ENCODE measurements around the gene HPGD.
A peak's percentile ranks its signal among the peaks of the same experiment; 100 is the strongest.

The HPGD gene

DNA sequence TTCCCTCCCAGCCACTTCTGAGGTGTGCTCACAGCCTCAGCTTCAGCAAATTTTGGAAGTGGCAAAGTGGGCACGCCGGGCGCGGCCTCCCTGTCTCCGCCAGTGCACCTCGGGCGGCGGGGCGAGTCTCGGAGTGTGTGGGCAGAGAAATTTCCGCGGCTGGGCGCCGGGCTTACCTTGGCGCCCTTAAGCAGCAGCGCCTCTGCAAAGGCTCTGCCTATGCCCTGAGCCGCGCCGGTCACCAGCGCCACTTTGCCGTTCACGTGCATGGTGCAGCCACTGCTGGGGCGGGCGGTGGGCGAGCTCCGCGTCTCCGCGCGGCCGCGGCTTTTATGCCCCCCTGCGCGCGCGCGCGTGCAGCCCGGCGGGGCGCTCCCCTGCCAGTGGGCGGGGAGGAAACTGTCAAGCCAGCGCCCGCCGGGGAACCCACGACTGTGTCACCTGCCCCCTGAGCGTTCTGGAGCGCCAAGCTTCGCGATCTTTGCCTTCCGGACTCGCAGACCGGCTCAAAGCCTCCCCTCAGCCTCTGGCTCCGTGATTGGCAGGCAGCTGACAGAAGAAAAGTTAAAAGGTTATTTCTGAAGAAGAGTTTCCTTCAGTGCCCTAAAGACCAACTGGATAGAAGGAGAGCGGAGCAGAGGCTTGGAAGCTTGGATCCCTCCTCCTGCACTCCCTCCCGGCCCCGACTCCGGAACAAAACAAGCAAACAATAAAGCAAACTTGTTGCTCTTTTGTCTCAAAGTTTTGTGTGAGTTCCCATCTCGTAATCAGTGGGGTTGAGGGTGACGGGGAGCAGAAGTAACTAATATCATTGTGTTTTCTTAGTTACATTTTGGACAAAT, at the start of gene HPGD:
Gene HPGD, minus strand, starts transcription at position 306 of the 842 bp plus-strand sequence. Its CDS starts 37 bp downstream, at position 269.
- peak; percentile 70 for DNase-seq (ENCODE audit: low read depth)

DNA sequence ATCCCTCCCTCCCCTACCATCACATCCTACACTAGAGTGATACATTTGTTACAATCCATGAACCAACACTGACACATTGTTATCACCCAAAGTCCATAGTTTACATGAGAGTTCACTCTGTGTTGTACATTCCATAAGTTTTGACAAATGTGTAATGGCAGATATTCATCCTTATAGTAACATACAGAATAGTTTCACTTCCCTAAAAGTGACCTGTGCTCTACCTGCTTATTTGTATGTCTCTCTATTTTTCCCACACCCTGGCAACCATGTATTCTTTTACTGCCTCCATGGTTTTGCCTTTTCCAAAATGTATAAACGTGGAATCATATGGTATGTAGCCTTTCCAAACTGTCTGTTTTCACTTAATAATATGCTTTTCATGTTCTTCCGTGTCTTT, 42.2 kb upstream of the HPGD start:
- DNase-seq (ENCODE audit: low read depth) = no peak

DNA sequence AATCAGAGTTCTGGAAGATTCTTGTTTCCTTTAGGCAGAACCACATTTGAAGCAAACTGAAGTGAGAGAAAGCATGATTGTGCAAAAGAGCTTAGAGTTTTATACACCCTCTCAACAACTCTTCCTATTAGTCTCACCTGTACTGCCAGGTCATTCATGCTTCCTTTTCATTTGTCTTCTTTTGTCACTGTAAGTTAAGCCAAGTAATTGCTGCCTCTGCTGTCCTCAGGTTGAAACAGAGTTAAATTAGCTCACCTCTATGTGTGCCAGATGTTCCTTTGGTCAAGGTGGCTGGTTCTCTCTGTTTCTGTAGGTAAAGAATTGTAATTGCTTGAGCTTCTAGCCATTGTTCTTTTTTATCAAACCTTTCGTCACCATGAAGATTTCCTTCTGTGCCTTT, 41.1 kb upstream of the HPGD start:
- DNase-seq (ENCODE audit: low read depth) = no peak

DNA sequence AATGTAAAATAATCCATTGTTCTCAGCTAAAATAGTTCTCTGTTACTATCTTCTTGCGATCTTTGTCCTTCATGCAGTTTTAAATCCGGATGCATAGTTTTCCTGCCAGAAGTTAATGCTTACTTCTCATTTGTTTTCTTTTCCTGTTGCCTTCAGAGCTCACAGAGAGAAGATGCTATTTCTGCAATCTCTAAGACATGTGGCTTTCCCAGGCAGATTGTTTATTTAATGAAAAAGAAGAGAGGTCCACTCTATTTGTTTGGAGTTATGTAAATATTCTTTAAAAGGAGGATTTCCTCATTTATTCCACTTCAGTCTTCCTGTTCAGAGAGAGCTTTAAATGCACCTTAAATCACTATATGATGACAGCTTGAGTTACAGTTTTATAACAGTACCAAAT, 39.3 kb upstream of the HPGD start:
- DNase-seq (ENCODE audit: low read depth) = no peak

DNA sequence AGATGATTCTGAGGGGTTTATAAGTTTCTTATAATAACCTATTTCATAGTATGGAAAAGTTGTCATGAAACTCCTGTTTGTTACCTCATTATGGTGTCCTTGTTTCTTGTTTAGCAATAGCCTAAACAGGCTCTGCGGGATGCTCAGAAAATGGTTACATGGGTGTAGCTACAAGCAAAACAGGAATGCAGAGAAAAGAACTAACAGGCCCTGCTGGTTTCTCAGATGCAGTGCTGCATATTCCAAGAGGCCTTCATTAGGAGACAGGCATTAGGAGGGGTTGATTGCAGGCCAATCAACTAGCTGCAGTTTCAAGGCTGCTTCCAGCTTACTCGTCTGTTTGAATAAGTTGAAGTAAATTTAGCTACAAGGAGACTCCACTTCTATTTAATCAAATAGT, 37.6 kb upstream of the HPGD start:
- no peak for DNase-seq (ENCODE audit: low read depth)

DNA sequence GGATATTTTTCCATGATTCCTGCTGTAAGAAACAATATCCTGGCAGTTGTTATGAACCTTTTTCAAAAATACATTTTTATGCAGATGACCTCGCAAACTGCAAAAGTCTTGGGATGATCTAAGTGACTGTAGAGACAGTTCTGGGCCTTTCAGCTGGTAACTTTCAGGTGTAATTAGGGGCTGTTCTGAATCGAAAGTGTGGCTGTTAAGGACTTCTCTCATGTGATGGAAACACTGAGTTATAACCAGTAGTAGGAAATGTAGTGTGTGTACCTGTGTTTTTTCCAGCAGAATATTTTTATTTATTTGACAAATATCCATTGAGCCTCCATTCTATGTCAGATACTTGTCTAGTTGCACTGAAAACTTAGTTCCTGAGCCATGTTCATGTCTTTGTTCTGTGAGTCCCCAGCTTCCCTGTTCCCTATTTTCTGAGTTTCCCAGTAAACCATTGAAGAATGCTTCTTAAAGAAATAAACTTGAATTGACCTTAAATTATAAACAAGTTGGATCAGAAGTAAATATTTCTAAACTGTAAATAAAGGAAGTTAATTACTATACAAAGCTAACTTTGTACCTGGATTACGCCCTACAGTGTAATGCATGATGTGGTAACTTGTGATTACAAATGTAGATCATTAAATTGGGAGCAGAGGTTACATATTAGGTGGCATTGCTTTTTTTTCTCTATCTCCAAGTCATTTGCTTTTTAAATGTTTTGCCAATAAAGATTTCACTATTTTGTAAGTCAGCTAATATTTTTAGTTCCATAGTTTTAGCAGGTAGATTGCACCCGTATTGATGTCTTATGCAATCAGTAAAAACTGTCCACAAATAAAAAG, 33.7 kb upstream of the HPGD start:
- DNase-seq (ENCODE audit: low read depth) = no peak

DNA sequence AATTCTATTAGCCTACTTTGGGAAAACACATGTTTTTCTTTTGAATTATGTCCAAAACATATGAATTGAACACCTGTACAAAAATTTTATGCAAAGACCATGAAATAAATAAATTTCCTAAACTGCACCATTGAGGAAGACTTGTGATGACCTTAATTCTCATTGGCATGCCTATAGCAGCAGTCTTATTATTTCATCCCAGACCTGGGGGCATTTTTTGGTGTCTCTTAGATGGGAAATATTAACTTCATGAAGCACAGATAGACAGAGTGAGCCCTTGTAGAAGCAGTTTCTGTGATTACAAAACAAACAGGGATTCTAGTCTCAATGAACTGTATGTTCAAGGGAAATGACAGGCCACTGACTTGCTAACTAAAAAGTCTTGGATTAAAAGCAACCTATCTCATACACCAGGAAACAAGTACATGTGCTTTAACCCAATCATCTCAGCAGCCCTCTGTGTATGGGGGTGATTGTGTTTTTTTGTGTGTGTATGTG, 32.0 kb upstream of the HPGD start:
- DNase-seq (ENCODE audit: low read depth) = no peak

DNA sequence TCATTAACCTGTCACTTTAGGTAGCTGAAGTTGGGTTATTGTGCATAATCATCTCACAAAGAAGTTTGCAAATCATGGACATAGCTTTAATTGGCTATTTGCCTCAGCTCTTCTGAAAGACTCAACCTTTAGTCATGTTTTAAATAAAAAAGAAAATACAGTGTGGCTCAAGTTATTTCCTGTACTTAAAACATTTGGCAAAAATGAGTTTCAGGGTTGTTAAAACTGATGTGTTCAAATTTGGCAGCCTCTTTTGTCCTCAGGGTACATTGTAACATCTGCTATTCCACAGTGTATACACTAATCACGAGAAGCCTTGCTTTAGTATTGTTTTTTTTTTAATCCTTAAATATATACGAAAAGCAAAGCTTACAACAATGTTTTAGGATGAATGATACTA, 31.5 kb upstream of the HPGD start:
- no peak for DNase-seq (ENCODE audit: low read depth)

DNA sequence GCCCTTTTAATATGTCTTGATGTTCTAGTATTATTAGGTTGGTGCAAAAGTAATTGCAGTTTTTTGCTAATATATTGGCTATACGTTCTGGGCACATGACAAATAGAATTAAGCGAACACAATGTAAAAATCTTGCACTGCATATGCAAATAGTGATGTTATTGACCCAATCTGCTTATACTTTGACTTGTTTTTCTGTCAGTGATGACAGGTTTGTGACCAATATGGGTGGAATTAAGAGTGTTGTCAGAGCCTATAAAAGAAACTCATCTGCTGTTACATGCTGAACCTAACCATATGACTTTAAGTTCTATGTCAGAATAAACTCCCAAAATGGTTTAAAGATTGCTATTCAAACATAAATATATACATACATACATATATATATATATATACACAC, 30.7 kb upstream of the HPGD start:
- DNase-seq (ENCODE audit: low read depth) = no peak

DNA sequence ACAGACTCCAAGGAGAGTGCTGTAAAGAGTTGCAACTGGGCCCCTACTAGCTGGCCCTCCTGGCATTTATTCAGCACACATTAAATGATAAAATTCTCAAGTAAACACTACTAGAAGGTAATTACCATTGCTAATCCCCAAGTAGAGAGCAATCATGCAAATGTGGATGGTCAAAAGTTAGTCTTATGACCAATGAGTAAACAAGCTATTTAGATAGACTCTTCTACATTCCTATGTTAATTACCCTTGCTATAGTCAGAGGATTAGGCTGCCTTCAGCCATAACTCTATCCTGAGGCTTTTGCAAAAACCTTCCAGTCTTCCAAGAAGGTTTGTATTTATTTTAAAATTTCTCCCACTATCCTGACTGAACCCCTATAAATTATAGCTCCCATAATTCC, 28.3 kb upstream of the HPGD start:
- no peak for DNase-seq (ENCODE audit: low read depth)

DNA sequence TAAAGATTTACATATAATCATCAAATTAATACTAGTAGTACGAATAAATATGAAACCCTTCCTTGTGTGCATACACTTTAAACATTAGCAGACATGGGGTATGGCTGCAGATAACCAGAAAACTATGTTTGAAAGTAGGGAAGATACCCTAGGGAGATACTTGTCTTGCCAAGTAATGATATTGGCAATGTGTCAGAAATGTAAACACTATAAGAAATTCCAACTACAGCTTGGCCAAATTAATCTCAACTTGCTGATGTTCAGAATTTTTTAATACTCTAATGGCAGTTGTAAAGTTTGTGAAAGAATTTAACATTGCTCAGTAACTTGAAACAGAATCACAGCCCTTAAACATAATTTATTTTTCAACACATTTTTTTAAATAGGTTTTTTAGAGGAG, 27.4 kb upstream of the HPGD start:
- DNase-seq (ENCODE audit: low read depth) = no peak

DNA sequence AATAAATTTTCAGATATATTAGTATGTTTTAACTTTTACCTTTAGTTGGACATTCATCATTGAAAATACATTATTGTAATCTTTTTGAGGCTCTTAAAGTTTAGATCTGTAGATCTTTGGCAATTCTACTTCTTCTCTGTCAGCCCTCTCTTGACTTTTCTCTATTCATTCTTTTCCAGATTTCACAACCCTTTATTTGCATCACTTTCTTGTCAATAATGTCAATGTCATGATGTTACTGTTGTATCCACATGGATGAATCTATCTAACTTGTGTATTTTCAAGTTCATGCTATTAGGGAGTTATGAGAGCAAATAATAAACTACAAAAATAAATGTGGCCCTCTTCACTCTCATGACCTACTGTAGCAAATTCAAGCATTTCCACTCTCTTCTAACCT, 23.0 kb upstream of the HPGD start:
- no peak for DNase-seq (ENCODE audit: low read depth)

DNA sequence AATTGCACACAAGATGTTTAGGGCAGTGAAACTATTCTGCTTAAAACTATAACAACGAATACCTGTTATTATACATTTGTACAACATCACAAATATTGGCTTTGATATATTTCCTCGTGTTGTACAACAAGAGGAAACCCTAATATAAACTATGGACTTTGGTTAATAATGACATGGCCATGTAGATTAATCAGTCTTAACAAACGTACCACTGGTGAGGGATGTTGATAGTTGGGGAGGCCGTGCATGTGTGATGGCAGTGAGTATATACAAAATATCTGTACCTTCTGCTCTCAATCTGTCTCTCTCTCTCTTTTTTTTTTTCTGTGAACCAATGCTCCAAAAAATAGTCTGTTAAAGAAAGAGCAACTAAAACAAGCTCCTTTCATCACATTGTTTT, 22.2 kb upstream of the HPGD start:
- no peak for DNase-seq (ENCODE audit: low read depth)

DNA sequence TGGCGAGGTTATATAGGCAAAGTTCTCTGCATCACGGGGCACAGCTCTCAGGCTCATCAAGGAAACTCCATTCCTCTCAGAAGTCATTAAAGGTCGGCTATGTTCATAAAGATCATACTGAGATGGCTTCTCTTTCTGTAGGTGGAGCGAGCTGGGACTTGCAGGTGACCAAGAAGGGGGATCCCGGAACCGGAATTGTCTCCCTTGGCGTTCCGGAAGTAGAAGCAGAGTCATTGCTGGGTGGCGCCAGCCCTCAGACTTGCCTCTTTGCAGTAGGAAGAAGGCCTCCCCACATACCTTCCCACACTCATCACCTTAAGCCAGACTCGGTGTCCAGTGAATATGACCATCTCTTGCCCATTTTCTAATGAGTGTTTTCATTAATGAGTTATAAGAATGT, 17.9 kb upstream of the HPGD start:
- DNase-seq (ENCODE audit: low read depth) = no peak

DNA sequence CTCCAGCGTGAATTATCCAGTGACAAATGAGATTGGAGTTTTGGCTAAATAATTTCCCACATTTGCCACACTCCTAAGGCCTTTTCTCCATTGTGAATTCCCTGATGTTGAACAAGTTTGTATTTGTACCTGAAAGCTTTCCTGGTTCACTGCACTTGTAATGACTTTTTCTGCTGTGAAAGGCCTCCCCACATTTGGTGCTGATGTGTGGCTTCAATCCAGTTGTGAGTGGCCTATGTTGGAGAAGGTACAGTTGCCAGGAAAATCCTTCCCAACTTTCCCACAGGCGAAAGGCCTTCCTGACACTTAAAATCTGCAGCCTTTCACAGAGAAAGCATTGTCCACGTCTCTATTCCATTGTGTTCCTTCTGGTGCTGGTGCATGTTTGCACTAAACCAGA, 17.3 kb upstream of the HPGD start:
- DNase-seq (ENCODE audit: low read depth) = no peak

DNA sequence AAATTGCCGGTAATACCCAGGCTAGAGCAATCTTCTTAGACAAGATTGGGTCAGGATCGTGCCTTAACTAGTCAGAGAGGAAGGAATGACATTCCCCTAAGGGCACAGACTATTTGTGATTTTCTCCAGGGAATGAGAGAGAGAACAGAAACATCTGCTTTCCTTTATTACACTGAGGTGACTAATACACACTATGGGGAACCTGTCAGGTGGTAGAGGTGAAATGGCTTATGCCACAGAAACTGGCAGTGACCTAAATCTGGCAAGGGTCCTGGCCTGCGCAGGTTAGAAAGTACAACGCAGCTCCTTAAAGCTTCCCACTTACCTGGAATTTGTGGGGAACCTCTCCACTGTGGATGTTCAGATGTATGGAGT, 16.6 kb upstream of the HPGD start:
- DNase-seq (ENCODE audit: low read depth) = no peak

DNA sequence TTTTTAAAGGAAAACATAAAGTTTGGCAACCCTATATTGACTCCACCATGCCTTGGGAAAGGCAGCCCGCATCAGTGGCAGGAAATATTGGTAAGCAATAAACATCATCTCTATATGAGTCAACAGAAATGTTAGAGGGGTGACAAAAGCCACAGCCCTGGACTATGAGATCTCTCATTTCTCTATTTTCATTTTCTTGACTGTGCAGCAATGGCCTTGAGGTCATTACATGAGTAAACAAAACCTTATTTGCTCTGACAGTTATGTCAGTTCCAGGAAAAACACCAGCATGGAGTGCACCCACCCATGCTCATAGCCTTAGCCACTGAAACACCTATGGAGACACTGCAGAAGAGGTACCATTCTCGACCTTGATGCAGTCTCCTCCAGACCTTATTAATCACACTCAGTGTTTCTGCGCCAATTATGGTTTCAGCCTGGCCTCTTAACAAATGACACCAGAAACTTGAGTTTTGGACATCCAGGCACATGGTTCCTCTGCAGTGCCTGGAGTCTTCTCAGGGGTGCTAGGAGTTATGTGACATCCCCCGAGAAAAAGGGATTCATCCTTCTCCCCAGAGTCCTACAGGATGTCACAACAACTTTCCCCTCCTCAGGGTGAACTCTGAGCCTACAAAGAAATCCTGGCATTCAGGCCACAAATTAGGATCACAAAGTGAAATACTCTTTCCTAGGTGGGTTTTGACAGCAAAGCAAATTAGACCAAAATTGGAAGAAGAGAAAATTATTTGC, 16.0 kb upstream of the HPGD start:
- DNase-seq (ENCODE audit: low read depth) = no peak

DNA sequence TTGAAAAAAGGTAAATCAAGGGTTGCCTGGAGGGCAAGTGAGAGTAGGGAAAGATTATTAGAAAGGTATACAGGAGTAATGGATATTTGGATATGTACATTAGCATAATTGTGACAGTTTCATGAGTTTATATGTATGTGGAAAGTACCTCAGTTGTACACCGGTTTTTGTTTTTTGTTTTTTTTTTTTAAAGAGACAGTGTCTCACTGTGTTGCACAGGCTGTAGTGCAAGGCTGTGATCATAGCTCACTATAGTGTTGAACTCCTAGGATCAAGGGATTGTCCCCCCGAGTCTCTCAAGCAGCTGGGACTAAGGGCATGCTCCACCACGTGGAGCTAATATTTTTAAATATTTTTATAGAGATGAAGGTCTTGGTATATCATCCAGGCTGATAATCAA, 15.3 kb upstream of the HPGD start:
- DNase-seq (ENCODE audit: low read depth) = no peak

DNA sequence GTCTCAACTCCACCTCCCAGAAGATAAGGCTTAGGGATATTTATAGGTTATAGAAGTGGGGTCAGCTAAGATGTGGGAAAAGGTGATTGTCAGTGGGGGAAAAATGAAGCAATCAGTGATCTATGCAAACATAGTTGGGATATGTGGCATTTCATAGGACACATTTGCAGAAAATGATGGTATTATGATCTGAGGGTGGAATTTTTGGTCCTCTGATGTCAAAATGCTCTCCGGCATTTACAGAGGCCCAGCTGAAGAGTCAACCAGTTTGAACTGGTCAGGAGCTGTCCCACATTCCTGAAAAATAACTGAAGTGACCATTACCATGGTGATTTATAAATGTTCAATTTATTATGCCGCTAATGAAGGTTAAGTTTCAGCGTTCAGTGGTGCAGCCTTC, 12.2 kb upstream of the HPGD start:
- DNase-seq (ENCODE audit: low read depth) = no peak

DNA sequence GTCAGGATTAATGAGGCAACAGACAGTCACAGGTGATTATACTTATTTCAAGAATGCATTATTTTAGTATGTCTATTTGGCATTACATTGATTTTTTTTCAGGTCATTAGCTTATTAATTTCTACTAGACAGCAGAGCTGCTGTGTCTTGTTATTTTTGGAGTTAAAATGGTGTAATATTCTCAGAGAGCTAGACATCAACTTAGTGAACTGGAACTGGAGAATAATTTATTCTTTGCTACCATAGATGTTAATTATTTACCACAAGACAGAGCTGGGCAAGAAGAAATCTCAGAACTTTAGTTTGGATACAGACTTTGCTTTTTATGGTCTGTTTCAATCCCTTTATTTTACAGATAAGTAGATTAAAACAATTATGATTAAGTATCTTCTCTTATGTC, 10.2 kb upstream of the HPGD start:
- DNase-seq (ENCODE audit: low read depth) = no peak

DNA sequence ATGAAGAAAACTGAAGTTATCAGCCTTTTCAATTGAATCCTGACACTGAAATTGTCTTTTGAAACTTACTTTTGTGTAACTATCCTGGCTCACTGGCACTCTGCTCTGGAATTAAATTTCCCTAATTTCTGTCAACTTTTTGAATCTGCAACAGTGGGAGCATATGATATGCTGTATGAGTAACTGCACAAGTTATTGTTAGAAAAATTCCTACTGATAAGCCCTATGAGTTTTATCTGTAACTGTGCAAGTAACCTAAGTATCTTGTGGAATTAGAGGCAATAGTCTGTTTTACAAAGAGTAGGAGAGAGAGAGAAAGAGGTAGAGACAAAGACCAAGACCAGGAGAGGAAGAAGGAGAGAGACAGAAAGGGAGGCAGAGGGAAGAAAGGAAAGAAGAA, 9.2 kb upstream of the HPGD start:
- no peak for DNase-seq (ENCODE audit: low read depth)

DNA sequence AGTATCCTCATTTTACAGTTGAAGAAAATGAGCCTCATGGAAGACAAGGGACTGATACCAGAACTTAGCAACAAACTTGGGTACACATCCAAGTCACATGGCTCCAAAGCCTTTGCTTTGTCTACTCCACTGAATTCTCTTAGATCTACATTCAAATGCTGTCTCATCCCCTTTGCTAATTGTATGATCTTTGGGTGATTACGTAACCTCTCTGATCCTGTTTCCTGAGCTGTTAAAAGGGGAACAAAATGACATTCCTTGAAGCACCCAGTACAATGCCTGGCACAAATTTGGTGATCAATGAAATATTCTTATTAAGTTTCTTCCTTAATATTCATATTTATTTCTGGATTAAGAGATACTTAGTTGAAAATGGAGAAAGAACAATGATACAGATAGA, 5.9 kb upstream of the HPGD start:
- no peak for DNase-seq (ENCODE audit: low read depth)

DNA sequence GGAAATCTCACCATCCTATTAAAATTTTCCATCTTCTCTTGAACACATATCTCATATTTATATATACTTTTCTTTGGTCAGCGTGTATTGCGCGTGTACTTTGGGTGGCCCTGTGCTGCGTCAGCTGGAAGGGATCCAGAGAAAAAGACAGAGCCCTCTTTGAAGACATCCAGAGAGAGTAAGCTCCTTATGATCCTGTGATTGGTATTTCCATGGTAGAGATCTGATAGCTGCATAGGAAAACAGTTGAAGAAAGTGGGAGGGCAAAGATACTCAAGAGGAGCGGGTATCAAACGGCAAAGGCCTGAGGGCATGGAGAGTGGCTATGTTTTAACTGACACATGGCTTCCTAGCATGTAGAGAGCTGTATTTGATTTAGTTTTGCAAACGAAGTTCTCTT, 4.4 kb upstream of the HPGD start:
- DNase-seq (ENCODE audit: low read depth) = no peak

Data from activated gamma-delta T cell treated with anti-CD3 and anti-CD28 coated beads, Interleukin-2, amount 50 U/mL, for 16 hours (primary cell).